GM19035 (cell line): ENCODE results near the gene ASAH2B.

ENCODE experiments used
- ATAC-seq: cut with Tn5 transposase; IDR thresholded peaks from one replicate; pipeline ENCODE4 v1.9.1; 2021; ENCODE audit not compliant: unreplicated experiment

ASAH2B gene

GRCh38 chr10:50796693-50797092 is 57.0 kb downstream of the ASAH2B start:
- no peak for ATAC-seq

- no peak for ATAC-seq
These were observed 58.6 kb downstream of the ASAH2B start for GRCh38 chr10:50798297-50798696.

- no peak for ATAC-seq
These were observed 59.9 kb downstream of the ASAH2B start for GRCh38 chr10:50799595-50799994.

GRCh38 chr10:50805981-50806622 is 66.4 kb downstream of the ASAH2B start:
- ATAC-seq: no peak

- ATAC-seq: no peak
These were observed 68.4 kb downstream of the ASAH2B start for GRCh38 chr10:50807851-50808776.
